Prostate gland (tissue), 2 donors: ENCODE measurements around the gene CD40.
"Not testable (repeated sequence)": the region's sequence is repeated elsewhere in the genome, so short reads cannot be mapped to it uniquely, and the experiment has no call there.

ENCODE experiments used
- POLR2A ChIP-seq: fragments of 450-650 bp; IDR thresholded peaks from one replicate; pipeline ENCODE4 v1.6.1; 2016; ENCODE audit warnings: antibody characterized with exemption, mild to moderate bottlenecking
- POLR2AphosphoS5 ChIP-seq: sonication (generic); formaldehyde crosslinking; IDR thresholded peaks from one replicate; pipeline ENCODE4 v1.6.1; 2017; ENCODE audit warnings: antibody characterized with exemption
- TF ChIP-seq, protein P1 (sequence below), 4 experiments: fragments of 200-600 bp in 2 of 4; fragments of 450-650 bp in 2 of 4; sonication (generic) in 2 of 4; IDR thresholded peaks; 1 replicate in 3 of 4; 2 replicates in 1 of 4; pipeline ENCODE4 v1.5.1; 2016 to 2019; ENCODE audit warnings: antibody characterized with exemption in 4 of 4, mild to moderate bottlenecking in 2 of 4, moderate library complexity in 2 of 4

- not testable (repeated sequence) for TF ChIP-seq POLR2A, POLR2AphosphoS5
- TF ChIP-seq, protein P1, sequence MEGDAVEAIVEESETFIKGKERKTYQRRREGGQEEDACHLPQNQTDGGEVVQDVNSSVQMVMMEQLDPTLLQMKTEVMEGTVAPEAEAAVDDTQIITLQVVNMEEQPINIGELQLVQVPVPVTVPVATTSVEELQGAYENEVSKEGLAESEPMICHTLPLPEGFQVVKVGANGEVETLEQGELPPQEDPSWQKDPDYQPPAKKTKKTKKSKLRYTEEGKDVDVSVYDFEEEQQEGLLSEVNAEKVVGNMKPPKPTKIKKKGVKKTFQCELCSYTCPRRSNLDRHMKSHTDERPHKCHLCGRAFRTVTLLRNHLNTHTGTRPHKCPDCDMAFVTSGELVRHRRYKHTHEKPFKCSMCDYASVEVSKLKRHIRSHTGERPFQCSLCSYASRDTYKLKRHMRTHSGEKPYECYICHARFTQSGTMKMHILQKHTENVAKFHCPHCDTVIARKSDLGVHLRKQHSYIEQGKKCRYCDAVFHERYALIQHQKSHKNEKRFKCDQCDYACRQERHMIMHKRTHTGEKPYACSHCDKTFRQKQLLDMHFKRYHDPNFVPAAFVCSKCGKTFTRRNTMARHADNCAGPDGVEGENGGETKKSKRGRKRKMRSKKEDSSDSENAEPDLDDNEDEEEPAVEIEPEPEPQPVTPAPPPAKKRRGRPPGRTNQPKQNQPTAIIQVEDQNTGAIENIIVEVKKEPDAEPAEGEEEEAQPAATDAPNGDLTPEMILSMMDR (IDR thresholded peaks at IDR 0.05): not testable (repeated sequence)
These were observed 17.7 kb upstream of the CD40 start for GRCh38 chr20:46100444-46100843.
